GM12873 (cell line): ENCODE data around the gene BRINP3.

Experiments used
- TF ChIP-seq, protein P1 (sequence below): IDR thresholded peaks from 2 replicates; pipeline ENCODE4 v1.5.1; 2012; ENCODE audit warnings: low read depth, mild to moderate bottlenecking, moderate library complexity, low read length, control low read depth; ENCODE audit not compliant: insufficient read depth; ENCODE audit errors: missing control alignments

Gene BRINP3

DNA sequence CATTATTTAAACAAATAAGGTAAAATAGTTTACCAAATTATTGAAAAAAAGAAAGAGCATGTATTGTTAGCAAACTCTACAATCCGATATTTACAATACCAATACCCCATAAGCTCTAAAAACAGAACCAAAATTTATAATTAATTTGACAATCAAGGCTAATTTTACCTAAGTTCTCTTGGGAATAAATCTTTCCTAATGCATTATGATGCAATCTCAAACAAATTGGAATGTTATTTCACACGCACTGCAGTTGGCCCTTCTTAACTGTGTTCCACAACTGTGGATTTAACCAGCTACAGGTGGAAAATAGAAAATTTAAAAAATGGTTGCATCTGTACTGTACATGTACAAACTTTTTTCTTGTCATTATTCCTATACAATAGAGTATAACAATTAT lies 300.1 kb downstream of the BRINP3 start:
- TF ChIP-seq, protein P1, sequence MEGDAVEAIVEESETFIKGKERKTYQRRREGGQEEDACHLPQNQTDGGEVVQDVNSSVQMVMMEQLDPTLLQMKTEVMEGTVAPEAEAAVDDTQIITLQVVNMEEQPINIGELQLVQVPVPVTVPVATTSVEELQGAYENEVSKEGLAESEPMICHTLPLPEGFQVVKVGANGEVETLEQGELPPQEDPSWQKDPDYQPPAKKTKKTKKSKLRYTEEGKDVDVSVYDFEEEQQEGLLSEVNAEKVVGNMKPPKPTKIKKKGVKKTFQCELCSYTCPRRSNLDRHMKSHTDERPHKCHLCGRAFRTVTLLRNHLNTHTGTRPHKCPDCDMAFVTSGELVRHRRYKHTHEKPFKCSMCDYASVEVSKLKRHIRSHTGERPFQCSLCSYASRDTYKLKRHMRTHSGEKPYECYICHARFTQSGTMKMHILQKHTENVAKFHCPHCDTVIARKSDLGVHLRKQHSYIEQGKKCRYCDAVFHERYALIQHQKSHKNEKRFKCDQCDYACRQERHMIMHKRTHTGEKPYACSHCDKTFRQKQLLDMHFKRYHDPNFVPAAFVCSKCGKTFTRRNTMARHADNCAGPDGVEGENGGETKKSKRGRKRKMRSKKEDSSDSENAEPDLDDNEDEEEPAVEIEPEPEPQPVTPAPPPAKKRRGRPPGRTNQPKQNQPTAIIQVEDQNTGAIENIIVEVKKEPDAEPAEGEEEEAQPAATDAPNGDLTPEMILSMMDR = no peak

DNA sequence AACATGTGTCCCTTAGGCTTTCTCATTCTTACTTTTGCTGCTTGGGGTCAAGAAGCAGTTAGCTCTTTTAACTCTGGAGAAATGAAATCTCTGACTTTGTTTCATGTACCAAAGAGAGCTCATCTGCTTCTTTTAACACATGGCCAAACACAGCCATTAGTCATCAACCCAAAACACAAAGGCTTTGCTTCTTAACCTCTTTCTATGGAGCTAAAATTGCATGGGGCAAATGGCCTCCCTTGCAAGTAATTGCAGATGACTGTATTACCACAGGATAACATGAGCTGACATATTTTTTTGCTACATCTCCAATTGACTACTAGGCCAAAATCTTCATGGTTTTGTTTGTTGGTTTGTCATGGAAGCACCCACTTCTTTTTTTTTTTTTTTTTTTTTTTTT lies 300.9 kb downstream of the BRINP3 start:
- TF ChIP-seq, protein P1 = no peak

DNA sequence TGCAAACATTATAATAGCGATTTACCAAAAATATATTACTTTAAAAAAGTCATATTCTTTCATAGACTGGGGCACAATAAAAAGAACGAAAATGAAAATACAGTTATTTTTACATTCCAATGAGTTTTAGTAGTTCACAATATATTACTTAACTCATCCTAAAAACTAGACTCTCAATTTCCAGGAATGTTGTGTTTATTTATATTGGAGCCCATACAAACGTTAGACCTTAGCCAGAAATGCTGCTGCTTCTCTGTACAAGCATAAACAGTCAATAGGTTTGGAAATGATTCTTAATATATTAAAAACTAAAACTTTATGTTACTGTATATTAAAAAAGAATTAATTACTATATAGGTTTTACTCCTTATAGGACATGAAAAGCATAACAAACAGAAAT lies 302.3 kb downstream of the BRINP3 start:
- TF ChIP-seq, protein P1 = no peak

DNA sequence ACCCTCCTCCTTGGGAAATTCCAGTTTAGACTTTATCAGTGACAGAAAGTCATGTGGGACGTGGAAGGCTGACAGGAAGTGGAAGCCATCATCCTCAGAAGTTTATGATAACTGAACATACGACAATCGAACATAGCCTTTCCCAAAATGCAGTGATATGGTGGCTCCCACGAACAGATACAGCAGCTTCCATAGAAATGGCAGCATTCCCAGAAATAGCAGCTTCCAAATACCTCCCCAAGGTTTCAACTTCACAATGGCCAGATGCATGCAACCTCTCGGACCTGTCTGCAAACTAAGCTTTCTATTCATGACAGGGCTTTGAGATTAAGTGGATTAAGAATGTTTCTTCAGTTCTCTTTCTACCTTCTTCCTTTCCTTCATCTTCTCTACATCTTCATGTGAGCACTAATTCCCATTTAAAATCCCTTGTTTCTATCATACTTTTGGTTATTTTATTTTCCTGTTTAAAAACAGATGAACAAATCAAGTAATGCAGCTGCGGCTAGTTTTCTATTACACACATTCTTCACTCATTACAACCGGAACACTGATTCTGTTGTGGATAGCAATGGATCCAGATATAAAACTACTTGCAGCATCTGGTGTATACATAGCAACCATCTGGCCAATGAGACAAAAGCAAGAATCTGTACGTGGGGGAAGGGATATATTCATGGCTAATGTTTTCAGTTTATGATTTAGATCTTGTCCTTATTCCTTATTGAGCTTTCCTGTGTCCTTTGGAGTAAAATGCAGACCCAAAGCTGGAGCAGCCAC lies 304.8 kb downstream of the BRINP3 start:
- TF ChIP-seq, protein P1 = no peak

DNA sequence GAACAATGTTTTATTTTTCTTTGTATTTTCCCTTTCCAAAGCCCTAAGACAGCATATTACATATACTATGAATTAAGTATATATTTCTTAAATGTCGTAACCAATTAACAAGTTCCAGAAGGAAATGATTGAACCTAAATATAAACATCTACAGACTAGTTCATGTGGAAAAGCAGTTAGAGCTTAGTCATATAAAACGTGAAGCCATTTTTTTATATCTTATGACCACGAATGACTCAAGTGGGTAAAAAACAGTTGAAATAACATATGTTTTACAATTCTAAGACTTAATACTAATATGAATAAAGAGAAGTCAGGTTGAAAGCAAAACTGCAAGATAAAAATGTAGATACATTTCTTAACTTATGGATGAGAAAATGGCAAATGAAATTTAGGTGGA lies 307.3 kb downstream of the BRINP3 start:
- TF ChIP-seq, protein P1 = no peak

DNA sequence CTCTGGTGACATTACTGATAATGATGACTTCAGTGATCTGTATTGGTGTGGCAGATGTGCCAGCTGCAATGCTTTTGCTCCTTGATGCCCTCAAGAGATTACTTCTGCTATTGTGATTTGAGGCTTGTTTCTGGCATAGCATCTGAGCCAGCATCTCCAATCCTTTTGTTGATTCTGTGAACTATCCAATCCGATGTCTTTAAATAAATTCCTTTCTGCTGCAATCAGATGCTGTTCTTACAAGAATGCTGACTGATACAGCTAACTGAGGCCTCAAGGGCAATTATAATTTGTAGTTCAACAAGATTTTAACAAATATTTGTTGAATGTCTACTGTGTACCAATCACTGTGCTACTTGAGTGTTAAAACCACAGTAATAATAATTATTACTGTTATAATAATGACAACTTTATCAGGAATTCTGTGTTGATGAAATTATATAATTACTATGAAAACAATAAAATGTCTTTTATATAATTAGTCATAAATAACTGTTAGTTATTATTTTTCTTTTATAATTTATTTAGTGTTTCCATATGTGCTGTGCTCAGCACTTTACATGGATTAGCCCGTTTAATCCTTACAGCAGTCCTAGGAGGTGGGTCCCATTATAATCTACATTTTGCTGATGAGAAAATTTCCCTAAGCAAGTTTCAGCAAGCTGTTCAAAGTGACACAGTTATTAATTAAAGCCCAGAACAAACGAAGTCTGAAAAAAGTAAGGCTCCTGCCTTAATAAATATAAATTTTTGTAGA lies 308.2 kb downstream of the BRINP3 start:
- TF ChIP-seq, protein P1 = no peak

DNA sequence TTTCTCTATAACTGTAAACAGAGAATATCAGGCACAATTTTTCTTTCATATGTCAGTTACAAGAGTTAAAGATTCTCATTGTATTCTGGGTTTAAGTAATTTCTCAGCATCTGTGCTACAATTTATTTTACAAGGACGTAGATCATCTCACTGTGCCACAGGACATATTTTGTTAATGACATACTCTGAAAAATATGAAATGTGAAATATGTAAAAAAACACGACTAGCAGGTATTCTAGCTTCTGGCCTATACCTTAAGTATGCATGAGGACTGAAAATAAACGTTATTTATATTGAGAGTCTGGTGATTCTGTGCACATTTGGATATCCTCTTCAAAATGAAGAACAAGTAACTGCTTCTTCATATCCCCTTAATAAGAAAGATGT lies 308.8 kb downstream of the BRINP3 start:
- TF ChIP-seq, protein P1 = no peak
